Muscle of leg (tissue), 11 donors: ENCODE data around the gene PPP1CA. TPM values are rescaled to one million over a fixed set of nuclear protein-coding genes. Genes with fewer than 3 reads are reported as not detected.
A peak's percentile ranks its signal among the peaks of the same experiment; 100 is the strongest.

Experiments used
- DNase-seq: peaks from one replicate; pipeline ENCODE4 v3.0.0; 2013
- H3K27ac ChIP-seq: one replicate; pipeline ENCODE4 v1.5.1; 2013; ENCODE audit warnings: mild to moderate bottlenecking, low read length, control low read depth
- H3K27me3 ChIP-seq: one replicate; pipeline ENCODE4 v1.6.1; 2013; ENCODE audit warnings: low read length; ENCODE audit not compliant: control insufficient read depth, insufficient read depth
- H3K36me3 ChIP-seq: one replicate; pipeline ENCODE4 v1.6.1; 2013; ENCODE audit warnings: low read length; ENCODE audit not compliant: control insufficient read depth, insufficient read depth
- H3K4me1 ChIP-seq: one replicate; pipeline ENCODE4 v1.6.1; 2013; ENCODE audit warnings: low read length; ENCODE audit not compliant: control insufficient read depth, insufficient read depth
- H3K4me3 ChIP-seq: one replicate; pipeline ENCODE4 v1.5.1; 2013; ENCODE audit warnings: low read length, control low read depth
- H3K9me3 ChIP-seq: replicated peaks from 2 replicates; pipeline ENCODE4 v1.6.1; 2013; ENCODE audit warnings: low read depth, low read length; ENCODE audit not compliant: control insufficient read depth
- WGBS: methylation state at CpG from one replicate; pipeline ENCODE4 v1.1.5; 2013; ENCODE audit warnings: missing lambda C conversion rate; ENCODE audit not compliant: insufficient coverage; 5-methylcytosine and 5-hydroxymethylcytosine counted together
- polyA plus RNA-seq, 8 donors: library from polyadenylated mRNA; unstranded; fragments of 120-200 nt; gene quantifications; one replicate each; pipeline versions ENCODE4 v1.2.1 to v1.2.3, GENCODE V29; 2013; ENCODE audit warnings: inconsistent platforms in 1 of 8, low replicate concordance in 1 of 8; ENCODE audit not compliant: insufficient read length in 8 of 8, insufficient read depth in 1 of 8
- total RNA-seq: library from RNA; stranded (reverse); fragments of 120-200 nt; gene quantifications from one replicate; pipeline ENCODE4 v1.2.4, GENCODE V29; 2013

Gene PPP1CA
- total and polyA plus RNA-seq, 9 donors, result 127 to 150 (median 141) TPM

DNA sequence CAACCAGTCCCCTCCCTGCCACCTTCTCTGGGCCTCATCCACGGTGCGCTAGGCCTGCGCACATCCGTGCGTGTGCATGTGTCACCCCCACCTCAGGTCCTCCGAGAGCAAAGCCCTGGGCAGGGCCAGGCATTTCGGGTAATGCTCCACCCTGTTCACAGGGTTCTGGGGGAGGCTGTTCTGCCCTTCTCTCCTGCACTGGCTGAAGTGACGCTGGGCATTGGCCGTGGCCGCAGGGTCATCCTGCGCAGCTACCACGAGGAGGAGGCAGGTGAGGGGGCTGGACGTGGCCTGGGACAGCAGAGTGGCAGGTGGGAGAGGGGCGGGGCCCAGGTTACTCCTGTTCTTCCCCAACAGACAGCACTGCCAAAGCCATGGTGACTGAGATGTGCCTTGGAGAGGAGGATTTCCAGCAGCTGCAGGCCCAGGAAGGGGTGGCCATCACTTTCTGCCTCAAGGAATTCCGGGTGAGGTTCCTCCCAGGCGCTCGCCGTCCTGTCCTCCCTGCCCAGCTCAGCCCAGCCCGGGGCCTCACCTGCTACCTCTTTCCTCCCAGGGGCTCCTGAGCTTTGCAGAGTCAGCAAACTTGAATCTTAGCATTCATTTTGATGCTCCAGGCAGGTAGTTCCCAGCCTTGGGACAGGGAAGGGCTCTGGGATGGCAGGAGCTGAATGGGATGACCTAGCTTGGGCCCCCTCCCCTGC lies 6.0 kb downstream of the PPP1CA start:
- peaks cover 62% of the 10 kb centered on the region for H3K36me3 ChIP-seq
- H3K4me1 ChIP-seq, result peaks cover 39% of the 10 kb centered on the region
- 64% methylated on average over 13 of the region's 19 CpGs for WGBS
- no peaks in the 10 kb centered on the region for H3K9me3 ChIP-seq
- DNase-seq, result no peak
- no peak overlapping the region for H3K27ac ChIP-seq
- H3K4me3 ChIP-seq, result no peak overlapping the region
- no peaks in the 10 kb centered on the region for H3K27me3 ChIP-seq

DNA sequence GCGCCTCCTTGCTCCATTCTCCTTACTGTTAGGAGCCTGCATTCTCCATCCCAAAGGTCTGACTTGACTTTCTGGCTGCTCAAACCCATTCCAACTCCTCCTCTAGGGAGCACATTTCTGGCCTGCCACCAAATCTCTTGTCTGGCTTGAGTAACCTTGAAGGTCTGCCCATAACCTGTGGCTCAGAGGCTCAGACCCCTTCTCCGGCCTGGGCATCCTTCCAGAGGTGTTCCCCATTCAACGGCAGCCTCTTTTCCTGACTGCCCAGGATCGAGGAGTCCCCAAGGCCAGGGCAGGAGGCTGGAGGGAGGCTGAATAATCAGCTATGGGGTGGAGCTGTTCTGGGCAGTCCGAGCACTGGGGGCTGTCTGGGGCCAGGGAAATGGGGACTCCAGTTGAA lies 7.7 kb downstream of the PPP1CA start:
- WGBS, result 60% methylated on average over 5 of the region's 5 CpGs
- Histone ChIP-seq H3K9me3 (no peaks in the 10 kb centered on the region), H3K27ac (no peak overlapping the region)

DNA sequence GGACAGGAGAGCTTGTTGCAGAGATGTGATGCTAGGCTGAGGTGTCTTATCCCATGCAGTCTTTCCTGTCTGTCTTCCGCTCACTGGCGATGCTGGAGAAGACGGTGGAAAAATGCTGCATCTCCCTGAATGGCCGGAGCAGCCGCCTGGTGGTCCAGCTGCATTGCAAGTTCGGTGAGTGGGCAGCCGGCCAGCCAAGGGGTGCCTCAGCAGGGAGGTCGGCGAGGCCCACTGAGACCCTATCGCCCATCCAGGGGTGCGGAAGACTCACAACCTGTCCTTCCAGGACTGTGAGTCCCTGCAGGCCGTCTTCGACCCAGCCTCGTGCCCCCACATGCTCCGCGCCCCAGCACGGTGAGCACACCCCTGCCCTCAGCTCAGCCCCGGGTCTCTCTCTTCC lies 8.2 kb downstream of the PPP1CA start:
- Histone ChIP-seq H3K27me3 (no peaks in the 10 kb centered on the region), H3K27ac (no peak overlapping the region), H3K4me1 (peaks cover 29% of the 10 kb centered on the region), H3K36me3 (peaks cover 43% of the 10 kb centered on the region), H3K9me3 (no peaks in the 10 kb centered on the region), H3K4me3 (no peak overlapping the region)
- no peak for DNase-seq
- 93% methylated on average over 17 of the region's 18 CpGs for WGBS

More for the DNA sequence above, 7.7 kb downstream of the PPP1CA start:
- DNase-seq, result no peak
- H3K27me3 ChIP-seq, result no peaks in the 10 kb centered on the region
- H3K36me3 ChIP-seq, result peaks cover 48% of the 10 kb centered on the region
- peaks cover 29% of the 10 kb centered on the region for H3K4me1 ChIP-seq
- H3K4me3 ChIP-seq, result no peak overlapping the region

- Histone ChIP-seq H3K36me3 (peaks cover 31% of the 10 kb centered on the region), H3K4me3 (peak overlapping the region; percentile 84), H3K27ac (peak overlapping the region; percentile 31), H3K27me3 (no peaks in the 10 kb centered on the region), H3K9me3 (no peaks in the 10 kb centered on the region), H3K4me1 (peaks cover 27% of the 10 kb centered on the region)
- WGBS, result 9% methylated on average over 26 of the region's 31 CpGs
- no peak for DNase-seq
Measured at GRCh38 chr11:67392183-67392715, 9.4 kb downstream of the PPP1CA start.

GRCh38 chr11:67391304-67392182 lies 10.1 kb downstream of the PPP1CA start, which contains the start of gene RAD9A:
Gene RAD9A (plus strand): TSS chr11:67391986. CDS start chr11:67392045, 59 bp downstream.
- no peaks in the 10 kb centered on the region for H3K9me3 ChIP-seq
- under 1% methylated on average over 66 of the region's 75 CpGs for WGBS
- H3K27ac ChIP-seq, result peak within 1 kb of the TSS; percentile 88
- H3K36me3 ChIP-seq, result peaks cover 24% of the 10 kb centered on the region
- H3K4me1 ChIP-seq, result peaks cover 19% of the 10 kb centered on the region
- no peaks in the 10 kb centered on the region for H3K27me3 ChIP-seq
- peak; percentile 98 for DNase-seq
- peak within 1 kb of the TSS; percentile 84 for H3K4me3 ChIP-seq

DNA sequence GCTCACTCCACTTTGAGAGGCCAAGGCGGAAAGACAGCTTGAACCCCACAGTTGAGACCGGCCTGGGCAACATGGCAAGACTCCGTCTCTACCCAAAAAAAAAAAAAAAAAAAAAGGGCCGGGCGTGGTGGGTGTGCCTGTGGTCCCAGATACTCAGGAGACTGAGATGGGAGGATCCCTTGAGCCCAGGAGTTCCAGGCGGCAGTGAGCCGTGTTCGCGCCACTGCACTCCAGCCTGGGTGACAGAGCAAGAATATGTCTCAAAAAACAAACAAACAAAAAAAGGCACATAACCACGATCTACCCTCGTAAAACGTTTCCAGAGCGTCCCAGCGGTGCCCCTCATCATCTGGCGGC lies 10.7 kb downstream of the PPP1CA start:
- Histone ChIP-seq H3K9me3 (no peaks in the 10 kb centered on the region), H3K27ac (peak overlapping the region; percentile 88), H3K27me3 (peaks cover under 1% of the 10 kb centered on the region), H3K36me3 (peaks cover 18% of the 10 kb centered on the region), H3K4me3 (peak overlapping the region; percentile 84), H3K4me1 (peaks cover 16% of the 10 kb centered on the region)
- WGBS, result 1% methylated on average over 10 of the region's 15 CpGs
- no peak for DNase-seq

- DNase-seq, result no peak
- Histone ChIP-seq H3K27me3 (peaks cover 2% of the 10 kb centered on the region), H3K9me3 (no peaks in the 10 kb centered on the region), H3K27ac (no peak overlapping the region), H3K4me1 (peaks cover 16% of the 10 kb centered on the region), H3K4me3 (no peak overlapping the region), H3K36me3 (peaks cover 11% of the 10 kb centered on the region)
- WGBS, result 56% methylated on average over 4 of the region's 6 CpGs
Measured at GRCh38 chr11:67389477-67389876, 12.2 kb downstream of the PPP1CA start.

DNA sequence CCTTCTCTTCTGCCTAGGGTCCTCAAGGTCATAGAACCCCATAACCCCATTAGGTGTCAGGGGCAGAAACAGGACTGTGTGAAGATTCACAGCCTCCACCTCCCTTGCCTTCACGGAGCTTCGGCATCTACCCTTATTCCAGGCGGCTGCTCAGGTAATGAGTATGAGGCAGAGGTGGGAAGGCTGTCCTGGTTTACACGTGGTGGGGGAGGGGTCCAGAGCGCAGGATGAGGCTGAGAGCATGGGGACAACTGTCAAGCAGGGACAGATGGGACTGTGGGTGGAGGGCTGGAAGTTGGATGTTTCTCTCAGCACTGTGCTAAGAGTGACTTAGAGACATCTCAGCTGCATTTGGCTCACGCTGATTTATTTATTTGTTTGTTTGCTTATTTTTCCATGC lies 14.1 kb downstream of the PPP1CA start:
- no peak for DNase-seq
- no peaks in the 10 kb centered on the region for H3K9me3 ChIP-seq
- no peak overlapping the region for H3K27ac ChIP-seq
- peaks cover 13% of the 10 kb centered on the region for H3K4me1 ChIP-seq
- WGBS, result 22% methylated on average over 2 of the region's 6 CpGs
- no peak overlapping the region for H3K4me3 ChIP-seq
- H3K27me3 ChIP-seq, result peaks cover 4% of the 10 kb centered on the region
- H3K36me3 ChIP-seq, result no peaks in the 10 kb centered on the region

- WGBS, result 7% methylated on average over 3 of the region's 9 CpGs
- Histone ChIP-seq H3K4me1 (peaks cover 13% of the 10 kb centered on the region), H3K9me3 (no peaks in the 10 kb centered on the region), H3K27ac (no peak overlapping the region), H3K4me3 (no peak overlapping the region), H3K27me3 (peaks cover 7% of the 10 kb centered on the region), H3K36me3 (no peaks in the 10 kb centered on the region)
- DNase-seq, result no peak
Measured at GRCh38 chr11:67387069-67387468, 14.6 kb downstream of the PPP1CA start.

- DNase-seq, result no peak
- Histone ChIP-seq H3K27me3 (peaks cover 12% of the 10 kb centered on the region), H3K4me3 (no peak overlapping the region), H3K9me3 (no peaks in the 10 kb centered on the region), H3K36me3 (no peaks in the 10 kb centered on the region), H3K4me1 (peaks cover 4% of the 10 kb centered on the region), H3K27ac (no peak overlapping the region)
- 90% methylated on average over 2 of the region's 3 CpGs for WGBS
Measured at GRCh38 chr11:67384851-67385366, 16.7 kb downstream of the PPP1CA start.
